GM12878 (cell line): ENCODE data around the gene ANKRD33B.

Experiments
- ESRRA ChIP-seq: IDR thresholded peaks from 2 replicates; pipeline ENCODE4 v1.6.1; 2012; ENCODE audit warnings: mild to moderate bottlenecking, low read length, improper control_type of control experiment
- HCFC1 ChIP-seq: fragments of 150-350 bp; IDR thresholded peaks from 2 replicates; pipeline ENCODE4 v1.6.1; 2014; ENCODE audit warnings: low read length
- HDAC2 ChIP-seq: fragments of 200-600 bp; sonication (generic); IDR thresholded peaks from 2 replicates; pipeline ENCODE4 v1.6.1; 2017
- RFX5 ChIP-seq: IDR thresholded peaks from 2 replicates; pipeline ENCODE4 v1.6.1; 2011; ENCODE audit warnings: low read depth, low read length, improper control_type of control experiment

DNA sequence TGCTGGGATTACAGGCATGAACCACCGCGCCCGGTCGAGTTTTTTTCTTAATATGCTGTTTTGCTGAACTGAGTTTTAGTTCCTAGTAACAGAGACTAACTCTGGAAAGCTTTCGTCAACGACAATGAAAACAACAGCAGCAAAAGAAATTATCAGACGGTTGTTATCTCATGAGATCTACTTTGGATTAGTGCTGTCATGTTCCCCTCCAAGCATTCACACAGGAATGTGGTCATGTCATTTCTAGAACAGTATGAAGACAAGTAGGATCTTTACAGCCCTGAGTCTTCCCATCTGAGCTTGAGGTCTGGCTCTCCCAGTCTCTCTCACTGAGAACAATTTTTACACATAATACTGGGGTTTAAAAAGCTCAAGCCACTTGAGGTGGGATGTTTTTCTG is 4.0 kb upstream of the ANKRD33B start:
- TF ChIP-seq RFX5, result no peak
- no peak for TF ChIP-seq HCFC1
- TF ChIP-seq ESRRA, result no peak
- no peak for TF ChIP-seq HDAC2
